Right lobe of liver (tissue), 6 donors: ENCODE measurements around the gene DCX. TPM values are rescaled to one million over a fixed set of nuclear protein-coding genes. Genes with fewer than 3 reads are reported as not detected.

ENCODE experiments used
- ATAC-seq, 4 donors: fragments of 200-7000 bp; cut with Tn5 transposase; one replicate each; pipeline ENCODE4 v1.9.1; 2020; ENCODE audit warnings: mild to moderate bottlenecking in 4 of 4, moderate library complexity in 4 of 4
- DNase-seq, 3 donors: peaks; one replicate each; pipeline ENCODE4 v3.0.0-alpha.2; 2020
- H3K27ac ChIP-seq, 3 donors: fragments of 200-600 bp; one replicate each; pipeline ENCODE4 v1.8.0; 2022
- H3K27me3 ChIP-seq, 2 donors: fragments of 200-600 bp; one replicate each; pipeline ENCODE4 v1.8.0; 2022
- H3K36me3 ChIP-seq, 4 donors: fragments of 200-600 bp; sonication (generic) in 1 of 4; one replicate each; pipeline versions ENCODE4 v1.5.1 to v1.8.0; 2017 to 2022; ENCODE audit warnings: control low read depth in 1 of 4
- H3K4me1 ChIP-seq, 4 donors: fragments of 200-600 bp; sonication (generic) in 1 of 4; one replicate each; pipeline versions ENCODE4 v1.5.1 to v1.8.0; 2017 to 2022; ENCODE audit warnings: control low read depth in 1 of 4
- H3K4me3 ChIP-seq, 3 donors: fragments of 200-600 bp; one replicate each; pipeline ENCODE4 v1.8.0; 2022
- H3K9me3 ChIP-seq, 4 donors: fragments of 200-600 bp; sonication (generic) in 1 of 4; one replicate each; pipeline versions ENCODE4 v1.5.1 to v1.8.0; 2017 to 2022; ENCODE audit warnings: control low read depth in 1 of 4
- POLR2A ChIP-seq: fragments of 450-650 bp; IDR thresholded peaks from one replicate; pipeline ENCODE4 v1.6.1; 2017; ENCODE audit warnings: antibody characterized with exemption, mild to moderate bottlenecking
- WGBS: methylation state at CpG from one replicate; pipeline ENCODE4 v1.1.6; 2018; ENCODE audit warnings: low coverage, low lambda C conversion rate; ENCODE audit not compliant: insufficient coverage; ENCODE audit errors: missing lambda C conversion rate; 5-methylcytosine and 5-hydroxymethylcytosine counted together
- intact Hi-C, 2 donors: fragments of 100-400 bp; cut with DNase I; formaldehyde crosslinking; loops; one replicate each; pipeline versions ENCODE4 v1.11.2 to v1.14.1; 2022
- small RNA-seq, 2 experiments: library from RNA; depleted of rRNA; stranded (forward); fragments of <200 nt; gene quantifications; one replicate each; pipeline ENCODE3, GENCODE V24; 2016
- total RNA-seq, 6 experiments: library from RNA; depleted of rRNA in 2 of 6; stranded (reverse); fragments of >200 nt in 2 of 6; fragmentation: NEBNext Ultra II Directional in 3 of 6; extraction: Animal tissue kit (Norgen Biotek cat#: 25700) in 3 of 6; gene quantifications; one replicate each; pipeline versions ENCODE4 v1.1.0 to v1.2.4, GENCODE V29; 2016 to 2023
- TF ChIP-seq, protein P1 (sequence below), 4 donors: fragments of 200-600 bp in 3 of 4; fragments of 450-650 bp in 1 of 4; IDR thresholded peaks; one replicate each; pipeline versions ENCODE4 v1.5.1 to v1.8.0; 2016 to 2022; ENCODE audit warnings: antibody characterized with exemption in 4 of 4, mild to moderate bottlenecking in 2 of 4
- donor health status: DM: no; HTN: yes; CAD: no.
- donor health status: DM: no; HTN: no; CAD: no.
- donor health status: DM: no; HTN: no; CAD: no.
- donor health status: DM: no; HTN: yes; CAD: no.
- donor health status: DM: no; HTN: yes; CAD: no.

The DCX gene
- total RNA-seq, 6 experiments from 2014 or later = 0.09 to 0.25 (median 0.25) TPM; not detected in 3

DNA sequence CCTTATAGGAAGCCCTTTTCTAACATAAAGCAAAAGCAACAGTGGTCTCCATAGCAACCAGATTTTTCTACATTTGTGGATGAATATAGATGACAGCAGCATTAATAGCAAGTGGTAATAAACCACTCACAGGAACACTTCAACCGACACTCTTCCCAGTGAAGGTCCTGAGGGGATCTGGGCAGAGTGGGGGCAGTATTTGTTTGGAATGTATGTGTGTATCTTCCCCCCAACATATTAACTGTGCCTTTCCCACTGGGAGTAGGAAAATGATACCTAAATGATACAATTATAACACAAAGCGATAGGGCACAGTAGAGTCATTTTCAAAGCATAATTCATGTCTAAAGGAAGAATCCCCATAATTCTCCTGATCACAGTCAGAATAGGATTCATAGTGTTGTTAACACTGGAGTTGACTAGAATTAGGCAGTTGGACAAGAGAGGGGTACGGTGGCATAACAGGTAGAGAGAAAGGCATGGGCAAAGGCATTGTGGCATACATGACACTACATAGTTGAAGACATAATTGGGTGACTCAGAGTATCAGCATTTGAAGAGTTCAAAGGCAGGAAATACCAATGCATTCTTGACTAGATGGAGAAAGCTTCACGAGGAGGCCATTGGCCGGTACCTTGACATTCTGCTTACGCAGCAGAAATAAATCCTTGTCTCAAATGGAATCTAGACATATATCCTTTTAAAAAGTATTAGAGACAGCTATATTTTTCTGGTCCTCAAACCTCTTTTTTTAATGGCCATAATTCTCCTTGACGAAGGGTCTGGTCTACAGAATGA lies 156.9 kb downstream of the DCX start:
- intact Hi-C loops = no loop called here
- no peak for ATAC-seq
- no peak for DNase-seq
- no peaks in the 10 kb centered on the region for H3K9me3 ChIP-seq
- no peak overlapping the region for H3K27ac ChIP-seq
- TF ChIP-seq, protein P1, sequence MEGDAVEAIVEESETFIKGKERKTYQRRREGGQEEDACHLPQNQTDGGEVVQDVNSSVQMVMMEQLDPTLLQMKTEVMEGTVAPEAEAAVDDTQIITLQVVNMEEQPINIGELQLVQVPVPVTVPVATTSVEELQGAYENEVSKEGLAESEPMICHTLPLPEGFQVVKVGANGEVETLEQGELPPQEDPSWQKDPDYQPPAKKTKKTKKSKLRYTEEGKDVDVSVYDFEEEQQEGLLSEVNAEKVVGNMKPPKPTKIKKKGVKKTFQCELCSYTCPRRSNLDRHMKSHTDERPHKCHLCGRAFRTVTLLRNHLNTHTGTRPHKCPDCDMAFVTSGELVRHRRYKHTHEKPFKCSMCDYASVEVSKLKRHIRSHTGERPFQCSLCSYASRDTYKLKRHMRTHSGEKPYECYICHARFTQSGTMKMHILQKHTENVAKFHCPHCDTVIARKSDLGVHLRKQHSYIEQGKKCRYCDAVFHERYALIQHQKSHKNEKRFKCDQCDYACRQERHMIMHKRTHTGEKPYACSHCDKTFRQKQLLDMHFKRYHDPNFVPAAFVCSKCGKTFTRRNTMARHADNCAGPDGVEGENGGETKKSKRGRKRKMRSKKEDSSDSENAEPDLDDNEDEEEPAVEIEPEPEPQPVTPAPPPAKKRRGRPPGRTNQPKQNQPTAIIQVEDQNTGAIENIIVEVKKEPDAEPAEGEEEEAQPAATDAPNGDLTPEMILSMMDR (IDR thresholded peaks at IDR 0.05) = no peak
- TF ChIP-seq POLR2A = no peak
- no peaks in the 10 kb centered on the region for H3K4me1 ChIP-seq
- H3K36me3 ChIP-seq = no peaks in the 10 kb centered on the region
- no peak overlapping the region for H3K4me3 ChIP-seq
- 65% methylated on average over 7 of the region's 7 CpGs for WGBS
- H3K27me3 ChIP-seq = no peaks in the 10 kb centered on the region

DNA sequence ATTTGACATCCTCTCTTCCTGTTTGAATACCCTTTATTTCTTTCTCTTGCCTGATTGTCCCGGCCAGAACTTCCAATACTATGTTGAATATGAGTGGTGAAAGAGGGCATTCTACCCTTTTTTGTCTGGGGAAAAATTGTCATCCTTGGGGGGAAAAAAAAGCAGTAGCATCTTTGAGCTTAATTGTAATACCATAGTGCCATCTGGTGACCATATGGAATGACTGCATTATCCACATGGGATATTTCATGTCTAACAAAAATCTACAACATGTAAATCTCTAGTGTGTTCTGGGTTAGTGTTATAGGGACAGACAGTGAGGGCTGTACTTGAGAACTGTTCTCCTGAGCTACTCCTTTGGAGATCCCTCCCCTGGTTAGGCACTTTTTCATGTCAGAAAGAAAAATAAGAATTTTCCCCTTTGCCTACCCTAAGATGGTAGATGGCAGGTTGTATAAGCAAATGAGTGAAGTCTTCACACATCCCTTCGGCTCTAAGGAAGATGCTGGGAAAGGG lies 167.7 kb downstream of the DCX start:
- intact Hi-C loops = no loop called here
- H3K36me3 ChIP-seq = no peaks in the 10 kb centered on the region
- peaks cover 0 to 7% of the 10 kb centered on the region in 2 donors for H3K27me3 ChIP-seq
- WGBS = 0% methylated on average over 2 of the region's 2 CpGs
- H3K4me3 ChIP-seq = no peak overlapping the region
- no peaks in the 10 kb centered on the region for H3K9me3 ChIP-seq
- no peaks in the 10 kb centered on the region for H3K4me1 ChIP-seq
- no peak for DNase-seq
- TF ChIP-seq, protein P1 (IDR thresholded peaks at IDR 0.05) = peak; percentile 47 to 69 (median 53)
- TF ChIP-seq POLR2A = no peak
- no peak overlapping the region for H3K27ac ChIP-seq
- peak in 3 of 4 donors; percentile 51 to 55 (median 52) for ATAC-seq

Small RNA genes within 50 kb of the gene (small RNA-seq; reads per million reads assigned to genes)
- gene RNU6-496P = 0 to 0.10 reads per million in 2 experiments

Other genes starting within 250 kb of the DCX start
- under 1 TPM; 0.12 to 0.44 (median 0.17) TPM for gene CAPN6, start 141.7 kb downstream of the DCX start, total RNA-seq
- 10 to 100 TPM in 2 of 6 experiments, under 1 TPM in 4; 0.06 to 29.1 (median 0.25) TPM for gene SERTM2, start 99.5 kb upstream of the DCX start, total RNA-seq